Measurements from ENCODE around the gene CRYL1. TPM values are rescaled to one million over a fixed set of nuclear protein-coding genes. Genes with fewer than 3 reads are reported as not detected.

Gene CRYL1
- total RNA-seq, 6 donors from 2014 or later, result 22.2 to 38.9 (median 28.7) TPM

GRCh38 chr13:20570517-20570916 is 44.9 kb upstream of the CRYL1 start:
- ATAC-seq (ENCODE audit: low FRiP score in 2 of 2), result no peak
- H3K9me3 ChIP-seq, result no peaks in the 10 kb centered on the region
- peaks cover 6 to 16% (median 9%) of the 10 kb centered on the region in 4 donors for H3K4me1 ChIP-seq
- H3K36me3 ChIP-seq, result no peaks in the 10 kb centered on the region
- TF ChIP-seq EP300 (IDR thresholded peaks at IDR 0.05), result no peak
- no peaks in the 10 kb centered on the region for H3K27me3 ChIP-seq
- DNase-seq, result no peak
- 84 to 86% methylated on average over 1 of the region's 1 CpG for WGBS, 2 donors
- H3K4me3 ChIP-seq, result no peak overlapping the region
- H3K27ac ChIP-seq, result no peak overlapping the region

DNA sequence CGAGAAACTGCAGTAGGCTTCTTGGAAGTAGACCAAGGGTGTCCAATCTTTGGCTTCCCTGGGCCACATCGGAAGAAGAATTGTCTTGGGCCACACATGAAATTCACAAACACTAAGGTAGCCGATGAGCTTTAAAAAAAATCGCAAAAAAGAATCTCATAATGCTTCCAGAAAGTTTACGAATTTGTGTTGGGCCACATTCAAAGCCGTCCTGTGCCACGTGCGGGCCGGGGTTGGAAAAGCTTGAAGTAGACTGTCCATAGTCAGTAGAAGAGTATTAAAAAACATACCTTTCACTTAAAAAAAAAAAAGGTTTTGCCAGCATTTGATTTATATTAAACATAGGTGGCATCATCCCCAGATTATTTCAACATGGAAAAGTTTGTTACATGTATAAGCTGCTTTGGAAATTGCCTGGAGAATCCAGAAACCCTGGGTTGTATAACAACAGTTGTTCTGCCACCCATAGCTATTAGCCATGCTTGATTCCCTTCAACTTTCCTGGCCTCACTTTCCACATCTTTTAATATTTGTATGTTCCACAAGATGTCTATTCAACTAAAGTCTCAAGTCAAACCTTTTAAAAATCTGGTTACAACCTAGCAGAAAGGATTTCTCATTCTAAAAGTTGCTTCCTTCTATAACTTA is 42.3 kb upstream of the CRYL1 start:
- Histone ChIP-seq H3K27me3 (no peaks in the 10 kb centered on the region), H3K4me1 (peaks cover 6 to 16% (median 9%) of the 10 kb centered on the region in 4 donors), H3K27ac (peak overlapping the region; percentile 87 to 95 (median 94)), H3K4me3 (peak overlapping the region in 3 of 4 donors; percentile 61 to 75 (median 69)), H3K36me3 (no peaks in the 10 kb centered on the region), H3K9me3 (no peaks in the 10 kb centered on the region)
- TF ChIP-seq POLR2A (IDR thresholded peaks at IDR 0.05), result no peak
- TF ChIP-seq EP300 (IDR thresholded peaks at IDR 0.05), result no peak
- ATAC-seq (ENCODE audit: low FRiP score in 2 of 2) (no peak), DNase-seq (peak in 1 of 2 donors; percentile 20)
- 33 to 40% methylated on average over 9 of the region's 9 CpGs for WGBS, 2 donors

GRCh38 chr13:20566898-20567874 is 41.5 kb upstream of the CRYL1 start, which contains the start of gene IFT88:
IFT88 (plus strand) TSS chr13:20567157; CDS start chr13:20574386, 7,229 bp downstream.
- Histone ChIP-seq H3K27me3 (no peaks in the 10 kb centered on the region), H3K9me3 (no peaks in the 10 kb centered on the region), H3K27ac (peak within 1 kb of the TSS; percentile 87 to 95 (median 94)), H3K4me3 (peak within 1 kb of the TSS; percentile 40 to 75 (median 65)), H3K36me3 (no peaks in the 10 kb centered on the region), H3K4me1 (peaks cover 6 to 16% (median 9%) of the 10 kb centered on the region in 4 donors)
- ATAC-seq (ENCODE audit: low FRiP score in 2 of 2) (peak; percentile 99), DNase-seq (peak; percentile 89 to 98)
- TF ChIP-seq POLR2A (IDR thresholded peaks at IDR 0.05) (peak in 3 of 4 donors; percentile 37 to 80 (median 79)), POLR2AphosphoS5 (IDR thresholded peaks at IDR 0.05) (peak; percentile 66 to 82), EP300 (IDR thresholded peaks at IDR 0.05) (no peak)
- TF ChIP-seq, protein P1, sequence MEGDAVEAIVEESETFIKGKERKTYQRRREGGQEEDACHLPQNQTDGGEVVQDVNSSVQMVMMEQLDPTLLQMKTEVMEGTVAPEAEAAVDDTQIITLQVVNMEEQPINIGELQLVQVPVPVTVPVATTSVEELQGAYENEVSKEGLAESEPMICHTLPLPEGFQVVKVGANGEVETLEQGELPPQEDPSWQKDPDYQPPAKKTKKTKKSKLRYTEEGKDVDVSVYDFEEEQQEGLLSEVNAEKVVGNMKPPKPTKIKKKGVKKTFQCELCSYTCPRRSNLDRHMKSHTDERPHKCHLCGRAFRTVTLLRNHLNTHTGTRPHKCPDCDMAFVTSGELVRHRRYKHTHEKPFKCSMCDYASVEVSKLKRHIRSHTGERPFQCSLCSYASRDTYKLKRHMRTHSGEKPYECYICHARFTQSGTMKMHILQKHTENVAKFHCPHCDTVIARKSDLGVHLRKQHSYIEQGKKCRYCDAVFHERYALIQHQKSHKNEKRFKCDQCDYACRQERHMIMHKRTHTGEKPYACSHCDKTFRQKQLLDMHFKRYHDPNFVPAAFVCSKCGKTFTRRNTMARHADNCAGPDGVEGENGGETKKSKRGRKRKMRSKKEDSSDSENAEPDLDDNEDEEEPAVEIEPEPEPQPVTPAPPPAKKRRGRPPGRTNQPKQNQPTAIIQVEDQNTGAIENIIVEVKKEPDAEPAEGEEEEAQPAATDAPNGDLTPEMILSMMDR (IDR thresholded peaks at IDR 0.05), result peak in 2 of 6 experiments; percentile 12 to 36
- WGBS, 2 donors, result 1 to 5% methylated on average over 18 to 41 of the region's 74 CpGs

DNA sequence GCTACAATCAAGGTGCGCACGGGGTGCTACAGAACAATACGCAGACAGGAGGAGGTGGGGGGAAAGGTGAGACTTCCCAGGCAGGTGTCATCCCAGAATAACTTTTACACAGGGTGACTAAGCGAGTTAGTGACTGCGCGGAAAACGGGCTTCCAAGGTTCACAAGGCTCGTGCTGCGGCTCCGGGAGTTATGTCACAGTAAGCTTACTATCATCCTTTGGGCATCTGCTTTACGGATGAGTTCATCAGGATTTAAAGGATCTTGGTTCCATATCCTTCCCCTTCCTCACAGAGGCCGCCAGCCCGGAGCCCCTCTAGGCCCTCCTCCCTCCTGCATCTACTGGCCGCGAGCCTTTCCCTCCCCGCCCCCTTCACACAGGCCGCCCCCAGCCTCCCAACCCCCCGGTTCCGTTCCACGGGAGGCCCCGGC is 40.8 kb upstream of the CRYL1 start:
- WGBS, 2 donors, result 2 to 7% methylated on average over 17 to 21 of the region's 21 CpGs
- H3K4me3 ChIP-seq, result peak overlapping the region; percentile 40 to 75 (median 65)
- no peak for DNase-seq
- H3K27me3 ChIP-seq, result no peaks in the 10 kb centered on the region
- H3K27ac ChIP-seq, result peak overlapping the region; percentile 87 to 95 (median 94)
- ATAC-seq (ENCODE audit: low FRiP score in 2 of 2), result no peak
- peaks cover 6 to 16% (median 9%) of the 10 kb centered on the region in 4 donors for H3K4me1 ChIP-seq
- no peaks in the 10 kb centered on the region for H3K36me3 ChIP-seq
- TF ChIP-seq, protein P1 (IDR thresholded peaks at IDR 0.05), result no peak
- no peak for TF ChIP-seq POLR2A (IDR thresholded peaks at IDR 0.05)
- H3K9me3 ChIP-seq, result no peaks in the 10 kb centered on the region

DNA sequence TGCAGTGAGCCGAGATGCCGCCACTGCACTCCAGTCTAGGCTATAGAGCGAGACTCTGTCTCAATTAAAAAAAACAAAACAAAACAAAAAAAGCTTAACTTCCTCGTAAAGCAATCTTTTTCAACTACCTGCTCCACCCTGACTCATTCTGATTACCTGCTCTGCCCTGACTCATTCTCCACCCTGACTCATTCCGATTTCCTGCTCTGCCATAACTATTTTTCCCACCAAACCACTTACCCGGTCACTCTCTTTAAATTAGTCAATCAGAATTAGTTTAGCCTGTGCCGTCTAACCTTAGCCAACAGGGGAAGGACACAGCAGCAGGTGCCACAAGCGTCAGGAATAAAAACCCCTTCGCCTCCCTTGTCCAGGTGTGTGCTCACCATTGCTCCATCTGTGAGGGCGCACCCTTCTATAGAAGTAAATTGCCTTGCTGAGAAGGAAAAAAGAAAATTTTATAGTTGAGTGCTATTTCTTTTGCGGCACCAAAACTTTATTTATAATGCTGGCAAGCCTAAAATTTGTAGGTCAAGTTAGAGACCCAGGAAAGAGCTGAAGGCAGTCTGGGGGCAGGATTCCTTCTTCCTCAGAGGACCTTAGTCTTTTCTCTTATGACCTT is 39.6 kb upstream of the CRYL1 start:
- Histone ChIP-seq H3K4me1 (peaks cover 6 to 16% (median 9%) of the 10 kb centered on the region in 4 donors), H3K36me3 (no peaks in the 10 kb centered on the region), H3K4me3 (no peak overlapping the region), H3K27me3 (no peaks in the 10 kb centered on the region), H3K27ac (no peak overlapping the region), H3K9me3 (no peaks in the 10 kb centered on the region)
- DNase-seq (no peak), ATAC-seq (ENCODE audit: low FRiP score in 2 of 2) (no peak)
- no peak for TF ChIP-seq POLR2AphosphoS5 (IDR thresholded peaks at IDR 0.05)
- no peak for TF ChIP-seq EP300 (IDR thresholded peaks at IDR 0.05)
- TF ChIP-seq POLR2A (IDR thresholded peaks at IDR 0.05), result no peak
- TF ChIP-seq, protein P1 (IDR thresholded peaks at IDR 0.05), result no peak
- WGBS, 2 donors, result 97 to 98% methylated on average over 11 of the region's 11 CpGs
